NCI-H2171 treated with DMSO at 0.1 percent for 48 hours (cell line): ENCODE results near the gene HDGFL1.

ENCODE experiments used
- DNase-seq: peaks from one replicate; lab custom pipeline; 2025; lab: John Stamatoyannopoulos, UW

Gene HDGFL1

GRCh38 chr6:22590423-22590822, 21.1 kb downstream of the HDGFL1 start:
- no peak for DNase-seq

GRCh38 chr6:22593895-22594294, 24.5 kb downstream of the HDGFL1 start:
- no peak for DNase-seq

- no peak for DNase-seq
These were observed 26.6 kb downstream of the HDGFL1 start for GRCh38 chr6:22596011-22596410.

GRCh38 chr6:22598339-22598738, 29.0 kb downstream of the HDGFL1 start:
- no peak for DNase-seq

- no peak for DNase-seq
These were observed 30.7 kb downstream of the HDGFL1 start for GRCh38 chr6:22600059-22600458.

DNA sequence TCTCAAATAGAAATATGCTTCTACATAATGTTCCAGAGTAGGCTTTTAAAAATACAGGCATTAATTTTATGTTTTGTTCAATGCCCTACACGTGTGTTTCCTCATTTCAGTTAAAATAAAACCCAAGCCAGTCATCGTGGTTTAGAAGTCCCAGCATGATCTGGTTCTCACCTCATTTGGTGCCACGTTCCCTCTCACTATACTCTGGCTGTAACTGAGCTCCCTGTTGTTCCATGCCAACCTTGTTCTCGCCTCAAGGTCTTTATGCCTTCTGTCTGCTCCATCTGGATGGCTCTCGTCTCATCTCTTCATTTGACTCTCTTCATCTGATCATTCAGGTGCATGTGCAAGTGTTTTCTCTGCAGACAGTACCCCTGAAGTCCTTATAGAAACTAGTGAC, 32.6 kb downstream of the HDGFL1 start:
- peak; percentile 55 for DNase-seq

GRCh38 chr6:22605736-22606135, 36.4 kb downstream of the HDGFL1 start:
- no peak for DNase-seq

- DNase-seq = no peak
These were observed 40.8 kb downstream of the HDGFL1 start for GRCh38 chr6:22610127-22610526.

- no peak for DNase-seq
These were observed 42.9 kb downstream of the HDGFL1 start for GRCh38 chr6:22612236-22612635.

DNA sequence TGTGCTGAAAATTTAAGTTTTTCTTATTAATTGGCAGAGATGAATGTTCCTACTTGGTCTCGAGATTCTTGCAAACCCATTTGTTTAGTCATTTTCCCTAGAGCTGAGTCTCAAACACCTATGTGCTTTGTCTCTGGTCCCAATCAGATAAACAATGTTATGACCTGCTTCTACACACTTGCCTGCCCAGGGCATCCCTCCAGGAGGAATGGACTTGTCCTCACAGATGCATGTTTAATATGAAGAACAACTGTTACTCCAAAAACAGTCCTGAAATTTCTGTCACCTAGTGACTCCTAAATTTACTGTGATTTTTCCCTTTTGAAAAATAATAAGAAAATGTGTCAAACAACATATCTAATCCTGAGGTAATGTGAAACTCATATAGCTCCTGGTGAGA, 43.7 kb downstream of the HDGFL1 start:
- DNase-seq = no peak

DNA sequence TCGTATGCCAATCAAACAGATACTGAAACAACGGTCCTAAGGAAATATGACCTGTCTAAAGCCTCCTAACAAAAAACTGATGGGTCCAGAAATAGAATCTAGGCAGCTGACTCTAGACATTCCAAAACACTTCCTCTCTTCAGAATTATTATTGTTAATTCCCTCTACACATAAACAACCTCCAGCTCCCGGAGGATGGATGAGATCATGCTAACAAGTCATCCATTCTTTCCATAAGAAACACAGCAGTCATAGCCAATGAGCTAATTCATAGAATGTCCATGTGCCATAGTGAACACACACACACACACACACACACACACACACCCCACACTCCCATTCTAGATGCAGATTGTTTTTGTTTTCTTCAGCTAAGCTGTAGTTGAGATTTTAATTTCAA, 44.3 kb downstream of the HDGFL1 start:
- no peak for DNase-seq

DNA sequence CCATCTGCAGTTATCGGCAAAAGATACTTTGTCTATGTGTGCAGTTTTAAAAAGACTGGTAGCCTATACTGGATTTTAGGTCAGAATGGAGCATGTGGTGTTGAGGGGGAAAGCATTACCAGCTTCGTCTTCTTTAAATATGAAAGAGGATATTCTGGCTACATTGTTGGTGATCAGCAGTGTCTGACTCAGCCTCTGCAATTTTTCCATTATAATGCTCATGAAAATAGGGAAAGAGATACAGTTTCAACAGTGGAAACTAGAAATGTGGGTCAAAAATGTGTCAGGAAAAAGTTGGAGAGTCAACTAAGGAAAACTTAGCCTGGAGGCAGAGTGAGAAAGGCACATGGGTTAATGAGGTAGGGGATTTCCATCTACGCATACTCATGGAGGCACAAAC, 45.2 kb downstream of the HDGFL1 start:
- DNase-seq = no peak

DNA sequence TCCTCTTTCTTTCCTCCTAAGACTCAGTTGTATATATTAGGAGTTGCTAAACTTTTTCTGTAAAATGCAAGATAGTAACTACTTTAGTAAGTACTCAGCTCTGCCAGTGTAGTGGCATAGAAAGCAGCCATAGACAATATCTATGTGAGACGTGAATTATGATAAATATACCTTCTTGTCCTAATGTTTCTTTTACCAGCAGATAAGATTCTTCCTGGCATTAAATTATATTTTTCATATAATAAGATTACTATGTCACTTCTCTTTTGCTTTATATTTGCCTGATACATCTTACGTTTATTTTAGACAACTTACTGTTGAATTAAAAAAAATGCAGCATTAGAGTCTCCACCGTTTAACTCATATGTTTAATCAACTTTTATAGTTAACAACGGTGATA, 51.7 kb downstream of the HDGFL1 start:
- no peak for DNase-seq
